Activated CD8-positive, alpha-beta T cell treated with anti-CD3 and anti-CD28 coated beads, Interleukin-2, amount 10 ng/mL, durations not matched to agents 7 days and 5 days (primary cell): ENCODE results near the gene TOR4A. TPM values are rescaled to one million over a fixed set of nuclear protein-coding genes. Genes with fewer than 3 reads are reported as not detected.

Source experiments
- ATAC-seq: fragments of 150-1000 bp; cut with Tn5 transposase; one replicate; pipeline ENCODE4 v1.10.0; 2021; ENCODE audit warnings: moderate library complexity
- CTCF ChIA-PET: fragments of 350-600 bp; sonication (Branson Sonifier 250); formaldehyde crosslinking; loops from one replicate; lab custom pipeline; 2021; ENCODE audit warnings: antibody characterized with exemption; lab: Charles Lee
- POLR2A ChIA-PET: fragments of 350-600 bp; sonication (Branson Sonifier 250); formaldehyde crosslinking; loops from one replicate; lab custom pipeline; 2021; ENCODE audit warnings: antibody characterized with exemption; lab: Charles Lee
- DNase-seq: peaks from one replicate; pipeline ENCODE4 v3.0.0-alpha.2; 2020
- H3K27ac Mint-ChIP-seq: one replicate; pipeline ENCODE4 v1.8.0; 2021; ENCODE audit warnings: mild to moderate bottlenecking, mixed read lengths
- H3K27me3 Mint-ChIP-seq: one replicate; pipeline ENCODE4 v1.8.0; 2021; ENCODE audit warnings: low read depth, mixed read lengths
- H3K36me3 Mint-ChIP-seq: one replicate; pipeline ENCODE4 v1.8.0; 2021; ENCODE audit warnings: low read depth, mixed read lengths
- H3K4me1 Mint-ChIP-seq: one replicate; pipeline ENCODE4 v1.8.0; 2021; ENCODE audit warnings: low read depth, mixed read lengths
- H3K4me3 Mint-ChIP-seq: one replicate; pipeline ENCODE4 v1.8.0; 2021; ENCODE audit warnings: mild to moderate bottlenecking, mixed read lengths
- H3K9me3 Mint-ChIP-seq: one replicate; pipeline ENCODE4 v1.8.0; 2022; ENCODE audit warnings: mixed read lengths; ENCODE audit not compliant: insufficient read depth
- total RNA-seq, 2 experiments: library from RNA; stranded (reverse); gene quantifications; one replicate each; pipeline ENCODE4 v1.2.3, GENCODE V29; 2021

TOR4A gene
- total RNA-seq, 2 experiments from 2014 or later, result 6.6 to 7.0 TPM

GRCh38 chr9:137306066-137306849 lies 28.7 kb downstream of the TOR4A start:
- ChIA-PET POLR2A (no interaction called here), CTCF (interaction anchor here (1.5 kb wide), 1 partner anchor 19 kb away, joined by 3 read pairs; no protein-coding TSS in a partner anchor)
- H3K27me3 Mint-ChIP-seq, result peaks cover 3% of the 10 kb centered on the region

GRCh38 chr9:137306850-137307254 lies 29.3 kb downstream of the TOR4A start:
- H3K27me3 Mint-ChIP-seq, result no peaks in the 10 kb centered on the region
- H3K9me3 Mint-ChIP-seq, result no peaks in the 10 kb centered on the region
- no peak for ATAC-seq
- POLR2A ChIA-PET, result no interaction called here
- peaks cover 22% of the 10 kb centered on the region for H3K4me1 Mint-ChIP-seq
- no peak overlapping the region for H3K27ac Mint-ChIP-seq
- DNase-seq, result no peak
- H3K36me3 Mint-ChIP-seq, result no peaks in the 10 kb centered on the region
- CTCF ChIA-PET, result interaction anchor here (1.5 kb wide), 2 partner anchors 14 to 20 kb away, joined by 3 read pairs; no protein-coding TSS in a partner anchor
- H3K4me3 Mint-ChIP-seq, result no peak overlapping the region

More at GRCh38 chr9:137306066-137306849, 28.7 kb downstream of the TOR4A start:
- no peaks in the 10 kb centered on the region for H3K9me3 Mint-ChIP-seq
- peak; percentile 37 for DNase-seq
- H3K36me3 Mint-ChIP-seq, result no peaks in the 10 kb centered on the region
- H3K4me1 Mint-ChIP-seq, result peaks cover 25% of the 10 kb centered on the region
- peak overlapping the region; percentile 81 for H3K27ac Mint-ChIP-seq
- ATAC-seq, result no peak
- no peak overlapping the region for H3K4me3 Mint-ChIP-seq

DNA sequence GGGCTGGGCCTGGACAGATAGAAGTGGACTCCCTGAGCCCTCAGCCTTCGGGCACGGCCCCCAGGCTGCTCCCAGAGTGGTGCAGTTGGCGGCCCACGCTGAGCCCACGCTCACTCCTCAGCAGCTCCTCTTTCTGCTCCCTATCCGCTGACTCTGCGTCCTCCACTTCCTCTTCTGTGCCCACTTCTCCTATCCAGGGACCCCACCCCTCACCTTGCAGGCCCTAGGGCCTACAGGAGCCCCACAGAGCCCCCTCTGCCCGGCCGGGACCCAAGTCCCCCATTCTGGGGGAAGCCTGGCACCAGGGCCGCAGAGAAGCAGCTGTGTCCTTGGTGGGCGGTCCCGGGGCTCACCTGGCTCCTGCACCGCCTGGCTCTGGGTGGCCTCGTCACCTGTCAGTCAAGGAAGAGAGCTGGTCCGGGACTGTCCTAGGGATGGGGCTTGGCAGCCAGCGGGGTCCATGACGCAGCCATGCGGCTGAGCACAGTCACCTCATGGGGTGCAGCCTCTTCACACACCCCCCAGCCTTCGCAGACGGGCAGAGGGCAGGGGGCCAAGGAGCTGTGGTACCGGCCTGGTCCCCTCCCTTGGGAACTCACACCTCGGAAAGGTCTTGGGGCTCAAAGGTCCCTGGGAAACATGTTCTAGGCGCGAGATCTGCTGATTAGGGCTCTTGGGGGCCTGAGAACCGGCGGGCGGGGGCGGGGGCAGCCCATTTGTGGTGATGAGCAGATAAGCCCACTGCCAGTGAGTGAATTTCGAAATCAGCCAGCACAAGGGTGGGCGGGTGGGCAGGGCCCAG lies 29.9 kb downstream of the TOR4A start:
- Mint-ChIP-seq H3K4me3 (no peak overlapping the region), H3K27ac (no peak overlapping the region), H3K36me3 (no peaks in the 10 kb centered on the region), H3K4me1 (peaks cover 22% of the 10 kb centered on the region), H3K27me3 (no peaks in the 10 kb centered on the region), H3K9me3 (no peaks in the 10 kb centered on the region)
- no peak for DNase-seq
- ChIA-PET CTCF (interaction anchor here (1.5 kb wide), 1 partner anchor 13 kb away, joined by 3 read pairs; no protein-coding TSS in a partner anchor), POLR2A (interaction anchor here (1.0 kb wide), 1 partner anchor 9 kb away, joined by 3 read pairs; no protein-coding TSS in a partner anchor)
- no peak for ATAC-seq

DNA sequence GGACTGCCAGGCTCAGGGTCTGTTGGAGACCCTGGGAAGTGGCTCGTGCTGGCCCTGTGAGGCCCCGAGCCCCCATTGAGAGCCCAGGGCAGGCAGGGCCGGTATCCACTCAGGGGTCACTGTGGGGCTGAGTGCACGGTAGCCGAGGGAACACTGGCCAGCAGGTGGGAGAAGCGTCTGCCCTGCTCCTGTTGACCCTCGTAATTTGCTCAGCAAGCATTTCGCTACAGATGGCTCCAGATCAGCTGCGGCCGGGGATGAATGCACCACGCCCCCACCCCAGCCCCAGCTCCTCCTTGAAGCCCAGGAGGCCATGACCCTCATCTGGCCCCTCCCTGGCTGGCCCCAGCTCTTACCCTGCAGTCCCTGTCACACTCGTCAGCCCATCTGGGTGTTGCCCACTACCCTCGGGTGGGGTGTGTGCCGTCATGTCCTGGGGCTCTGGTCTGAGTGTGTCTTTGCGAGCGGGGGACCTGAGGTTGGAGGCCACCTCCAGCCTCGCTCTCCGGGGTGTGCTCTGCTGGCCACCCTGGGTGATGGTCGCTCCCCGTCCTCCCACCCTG lies 30.6 kb downstream of the TOR4A start:
- ChIA-PET CTCF (interaction anchor here (1.5 kb wide), 1 partner anchor 12 kb away, joined by 3 read pairs; no protein-coding TSS in a partner anchor), POLR2A (interaction anchor here (1.0 kb wide), 1 partner anchor 8 kb away, joined by 3 read pairs; no protein-coding TSS in a partner anchor)
- Mint-ChIP-seq H3K27me3 (no peaks in the 10 kb centered on the region), H3K9me3 (no peaks in the 10 kb centered on the region), H3K4me1 (peaks cover 22% of the 10 kb centered on the region), H3K27ac (peak overlapping the region; percentile 15), H3K36me3 (no peaks in the 10 kb centered on the region), H3K4me3 (no peak overlapping the region)
- ATAC-seq (no peak), DNase-seq (no peak)

- ATAC-seq (no peak), DNase-seq (no peak)
- Mint-ChIP-seq H3K4me3 (no peak overlapping the region), H3K36me3 (no peaks in the 10 kb centered on the region), H3K27ac (no peak overlapping the region), H3K9me3 (no peaks in the 10 kb centered on the region), H3K4me1 (peaks cover 22% of the 10 kb centered on the region), H3K27me3 (no peaks in the 10 kb centered on the region)
- CTCF ChIA-PET, result no interaction called here
- POLR2A ChIA-PET, result no interaction called here
Measured at GRCh38 chr9:137309368-137310188, 32.1 kb downstream of the TOR4A start.

GRCh38 chr9:137310189-137311052 lies 32.9 kb downstream of the TOR4A start:
- DNase-seq, result peak; percentile 21
- Mint-ChIP-seq H3K36me3 (no peaks in the 10 kb centered on the region), H3K27me3 (no peaks in the 10 kb centered on the region), H3K27ac (no peak overlapping the region), H3K4me3 (no peak overlapping the region), H3K4me1 (peaks cover 16% of the 10 kb centered on the region), H3K9me3 (no peaks in the 10 kb centered on the region)
- CTCF ChIA-PET, result no interaction called here
- POLR2A ChIA-PET, result no interaction called here
- ATAC-seq, result no peak

- DNase-seq, result peak; percentile 31
- no peak for ATAC-seq
- POLR2A ChIA-PET, result interaction anchor here (0.5 kb wide), 1 partner anchor 9 kb away, joined by 3 read pairs; no protein-coding TSS in a partner anchor
- no peaks in the 10 kb centered on the region for H3K9me3 Mint-ChIP-seq
- no peaks in the 10 kb centered on the region for H3K27me3 Mint-ChIP-seq
- CTCF ChIA-PET, result no interaction called here
- H3K27ac Mint-ChIP-seq, result no peak overlapping the region
- no peak overlapping the region for H3K4me3 Mint-ChIP-seq
- no peaks in the 10 kb centered on the region for H3K36me3 Mint-ChIP-seq
- peaks cover 7% of the 10 kb centered on the region for H3K4me1 Mint-ChIP-seq
Measured at GRCh38 chr9:137311171-137311985, 33.9 kb downstream of the TOR4A start.

DNA sequence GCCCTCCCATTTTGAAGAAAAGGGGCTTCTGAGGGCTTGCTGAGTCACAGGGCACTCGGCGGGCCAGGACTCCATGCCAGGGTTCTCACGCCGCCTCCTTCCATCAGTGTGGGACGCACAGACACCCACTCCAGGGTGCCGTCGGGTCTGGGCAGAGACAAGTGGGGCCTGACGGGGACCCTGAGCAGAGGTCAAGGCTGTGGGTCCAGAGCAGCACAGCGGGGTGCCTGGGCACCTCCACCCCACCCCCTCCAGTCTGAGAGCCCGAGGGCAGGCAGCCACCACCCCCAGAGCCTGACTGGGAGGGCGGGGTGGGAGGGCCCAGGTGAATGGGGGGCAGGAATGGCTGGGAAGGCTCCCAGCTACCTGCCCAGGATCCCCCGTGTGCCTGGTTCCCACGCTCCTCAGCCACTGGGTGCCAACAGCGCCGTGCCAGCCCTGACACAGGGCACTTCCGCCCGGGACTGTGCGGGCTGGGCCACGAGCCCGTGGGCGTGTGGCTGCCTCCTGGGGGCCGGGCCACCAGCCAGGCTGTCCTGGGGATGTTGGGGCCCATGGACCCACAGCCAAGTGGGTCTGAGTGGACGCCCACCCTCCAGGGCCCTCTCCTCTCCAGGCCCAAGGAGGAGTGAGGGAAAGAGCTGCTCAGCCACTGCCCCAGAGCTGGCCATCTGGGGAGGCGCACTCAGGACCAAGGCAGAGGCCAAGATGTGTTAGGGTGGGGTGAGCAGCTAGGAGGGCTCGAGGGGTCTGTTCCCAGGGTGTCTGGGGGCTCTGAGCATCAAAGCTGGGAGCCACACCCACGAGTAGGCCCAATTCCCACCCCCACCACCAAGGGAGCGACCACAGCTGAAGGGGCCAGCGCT lies 34.7 kb downstream of the TOR4A start:
- H3K36me3 Mint-ChIP-seq, result no peaks in the 10 kb centered on the region
- ChIA-PET CTCF (interaction anchor here (1.3 kb wide), 1 partner anchor 10 kb away, joined by 4 read pairs; the partner anchor contains the start of gene NRARP), POLR2A (interaction anchor here (1.6 kb wide), 1 partner anchor 10 kb away, joined by 8 read pairs; the partner anchor contains the start of gene NRARP)
- no peak overlapping the region for H3K4me3 Mint-ChIP-seq
- DNase-seq (no peak), ATAC-seq (no peak)
- H3K27ac Mint-ChIP-seq, result no peak overlapping the region
- H3K27me3 Mint-ChIP-seq, result no peaks in the 10 kb centered on the region
- H3K4me1 Mint-ChIP-seq, result peaks cover 7% of the 10 kb centered on the region
- no peaks in the 10 kb centered on the region for H3K9me3 Mint-ChIP-seq

GRCh38 chr9:137312852-137313325 lies 35.4 kb downstream of the TOR4A start:
- no peak for DNase-seq
- Mint-ChIP-seq H3K27ac (no peak overlapping the region), H3K9me3 (no peaks in the 10 kb centered on the region), H3K4me3 (no peak overlapping the region), H3K27me3 (no peaks in the 10 kb centered on the region), H3K36me3 (no peaks in the 10 kb centered on the region), H3K4me1 (peaks cover 5% of the 10 kb centered on the region)
- CTCF ChIA-PET, result interaction anchor here (1.3 kb wide), 1 partner anchor 11 kb away, joined by 4 read pairs; the partner anchor contains the start of gene NRARP
- no peak for ATAC-seq
- POLR2A ChIA-PET, result interaction anchor here (1.6 kb wide), 1 partner anchor 10 kb away, joined by 8 read pairs; the partner anchor contains the start of gene NRARP
